ENCODE data around the gene ASS1.

ASS1 gene

DNA sequence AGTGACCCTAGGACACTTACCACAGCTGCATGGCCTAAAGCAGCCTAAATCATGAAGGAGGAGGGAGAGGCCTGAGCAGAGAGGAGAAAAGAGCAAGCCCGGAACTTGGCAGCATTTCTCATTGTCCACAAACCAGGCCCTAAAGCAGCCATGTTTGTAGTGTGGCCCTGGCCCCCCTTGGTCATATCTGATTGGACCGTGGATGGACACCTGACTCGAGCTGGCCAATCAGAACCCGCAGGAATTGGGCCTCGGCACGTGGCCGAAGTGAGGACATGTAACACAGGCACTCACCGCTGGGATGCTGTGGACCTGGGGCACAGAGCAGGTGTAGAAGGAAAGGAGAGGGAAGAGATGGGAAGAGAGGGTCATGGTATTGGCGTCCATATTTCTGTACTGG, 56.9 kb downstream of the ASS1 start:
- no peak overlapping the region for H3K4me3 ChIP-seq (ENCODE audit: low read length)
- no peaks in the 10 kb centered on the region for H3K27me3 ChIP-seq (ENCODE audit: control insufficient read depth, low read length)
- H3K36me3 ChIP-seq (ENCODE audit: control insufficient read depth, low read length): no peaks in the 10 kb centered on the region
- no peaks in the 10 kb centered on the region for H3K9me2 ChIP-seq (replicated peaks; ENCODE audit: control insufficient read depth, low read length)
- H3K9me3 ChIP-seq (ENCODE audit: control insufficient read depth, insufficient read depth, low read length): no peaks in the 10 kb centered on the region
- no peak overlapping the region for H3K27ac ChIP-seq (ENCODE audit: low read depth, low read length)
- H3K4me1 ChIP-seq (ENCODE audit: control insufficient read depth, low read length): no peaks in the 10 kb centered on the region
- H3K4me2 ChIP-seq (ENCODE audit: low read length): no peak overlapping the region
- no peaks in the 10 kb centered on the region for H3K79me2 ChIP-seq (ENCODE audit: control insufficient read depth, low read length)
- no peaks in the 10 kb centered on the region for H3F3A ChIP-seq (ENCODE audit: control insufficient read depth, insufficient read depth)
- no peaks in the 10 kb centered on the region for H4K20me1 ChIP-seq (ENCODE audit: control insufficient read depth, insufficient read depth, low read depth, low read length)
- TF ChIP-seq, protein P1, sequence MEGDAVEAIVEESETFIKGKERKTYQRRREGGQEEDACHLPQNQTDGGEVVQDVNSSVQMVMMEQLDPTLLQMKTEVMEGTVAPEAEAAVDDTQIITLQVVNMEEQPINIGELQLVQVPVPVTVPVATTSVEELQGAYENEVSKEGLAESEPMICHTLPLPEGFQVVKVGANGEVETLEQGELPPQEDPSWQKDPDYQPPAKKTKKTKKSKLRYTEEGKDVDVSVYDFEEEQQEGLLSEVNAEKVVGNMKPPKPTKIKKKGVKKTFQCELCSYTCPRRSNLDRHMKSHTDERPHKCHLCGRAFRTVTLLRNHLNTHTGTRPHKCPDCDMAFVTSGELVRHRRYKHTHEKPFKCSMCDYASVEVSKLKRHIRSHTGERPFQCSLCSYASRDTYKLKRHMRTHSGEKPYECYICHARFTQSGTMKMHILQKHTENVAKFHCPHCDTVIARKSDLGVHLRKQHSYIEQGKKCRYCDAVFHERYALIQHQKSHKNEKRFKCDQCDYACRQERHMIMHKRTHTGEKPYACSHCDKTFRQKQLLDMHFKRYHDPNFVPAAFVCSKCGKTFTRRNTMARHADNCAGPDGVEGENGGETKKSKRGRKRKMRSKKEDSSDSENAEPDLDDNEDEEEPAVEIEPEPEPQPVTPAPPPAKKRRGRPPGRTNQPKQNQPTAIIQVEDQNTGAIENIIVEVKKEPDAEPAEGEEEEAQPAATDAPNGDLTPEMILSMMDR (IDR thresholded peaks at IDR 0.05; ENCODE audit: low read depth, low read length, poor library complexity, severe bottlenecking): no peak
- no peak for TF ChIP-seq EZH2phosphoT487 (IDR thresholded peaks at IDR 0.05; ENCODE audit: borderline replicate concordance, low read length)

DNA sequence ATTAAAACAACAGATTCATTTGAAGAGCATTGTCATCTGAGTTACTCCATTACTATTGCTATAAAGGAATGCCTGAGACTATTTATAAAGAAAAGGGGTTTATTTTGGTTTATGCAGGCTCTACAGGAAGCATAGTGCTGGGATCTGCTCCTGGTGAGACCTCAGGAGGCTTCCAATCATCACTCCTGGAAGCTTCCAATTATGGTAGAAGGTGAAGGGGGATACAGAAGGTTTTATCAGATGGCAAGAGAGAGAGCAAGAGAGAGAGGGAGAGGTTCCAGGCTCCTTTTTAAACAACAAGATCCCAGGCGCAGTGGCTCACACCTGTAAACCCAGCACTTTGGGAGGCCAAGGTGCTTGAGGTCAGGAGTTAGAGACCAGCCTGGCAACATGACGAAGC, 63.5 kb downstream of the ASS1 start:
- no peaks in the 10 kb centered on the region for H3K79me2 ChIP-seq (ENCODE audit: control insufficient read depth, low read length)
- H3K4me3 ChIP-seq (ENCODE audit: low read length): no peak overlapping the region
- TF ChIP-seq, protein P1 (IDR thresholded peaks at IDR 0.05; ENCODE audit: low read depth, low read length, poor library complexity, severe bottlenecking): no peak
- TF ChIP-seq EZH2phosphoT487 (IDR thresholded peaks at IDR 0.05; ENCODE audit: borderline replicate concordance, low read length): no peak
- H3K27ac ChIP-seq (ENCODE audit: low read depth, low read length): no peak overlapping the region
- no peak overlapping the region for H3K4me2 ChIP-seq (ENCODE audit: low read length)
- no peaks in the 10 kb centered on the region for H3K9me3 ChIP-seq (ENCODE audit: control insufficient read depth, insufficient read depth, low read length)
- no peaks in the 10 kb centered on the region for H3K36me3 ChIP-seq (ENCODE audit: control insufficient read depth, low read length)
- H3F3A ChIP-seq (ENCODE audit: control insufficient read depth, insufficient read depth): no peaks in the 10 kb centered on the region
- H3K27me3 ChIP-seq (ENCODE audit: control insufficient read depth, low read length): no peaks in the 10 kb centered on the region
- no peaks in the 10 kb centered on the region for H4K20me1 ChIP-seq (ENCODE audit: control insufficient read depth, insufficient read depth, low read depth, low read length)
- no peaks in the 10 kb centered on the region for H3K4me1 ChIP-seq (ENCODE audit: control insufficient read depth, low read length)
- no peaks in the 10 kb centered on the region for H3K9me2 ChIP-seq (replicated peaks; ENCODE audit: control insufficient read depth, low read length)

DNA sequence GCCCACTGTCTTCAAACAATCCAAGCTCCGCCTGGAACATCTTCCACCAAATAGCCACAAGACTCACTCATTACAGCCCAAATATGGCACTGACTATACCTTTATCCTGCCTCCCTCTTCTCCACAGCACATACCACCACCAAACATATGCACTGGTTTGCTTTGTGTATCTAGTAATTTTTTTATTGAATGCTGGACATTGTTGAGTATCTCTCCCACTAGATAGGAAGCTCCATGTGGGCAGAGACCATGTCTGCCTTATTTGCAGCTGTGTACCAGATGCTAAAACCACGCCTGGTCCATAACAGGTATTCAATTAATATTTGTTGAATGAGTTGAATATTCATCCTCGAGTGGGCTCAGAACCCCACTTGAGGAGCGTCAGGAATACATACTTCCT, 67.4 kb downstream of the ASS1 start:
- H3K4me1 ChIP-seq (ENCODE audit: control insufficient read depth, low read length): no peaks in the 10 kb centered on the region
- H3K27me3 ChIP-seq (ENCODE audit: control insufficient read depth, low read length): no peaks in the 10 kb centered on the region
- TF ChIP-seq, protein P1 (IDR thresholded peaks at IDR 0.05; ENCODE audit: low read depth, low read length, poor library complexity, severe bottlenecking): no peak
- TF ChIP-seq EZH2phosphoT487 (IDR thresholded peaks at IDR 0.05; ENCODE audit: borderline replicate concordance, low read length): no peak

DNA sequence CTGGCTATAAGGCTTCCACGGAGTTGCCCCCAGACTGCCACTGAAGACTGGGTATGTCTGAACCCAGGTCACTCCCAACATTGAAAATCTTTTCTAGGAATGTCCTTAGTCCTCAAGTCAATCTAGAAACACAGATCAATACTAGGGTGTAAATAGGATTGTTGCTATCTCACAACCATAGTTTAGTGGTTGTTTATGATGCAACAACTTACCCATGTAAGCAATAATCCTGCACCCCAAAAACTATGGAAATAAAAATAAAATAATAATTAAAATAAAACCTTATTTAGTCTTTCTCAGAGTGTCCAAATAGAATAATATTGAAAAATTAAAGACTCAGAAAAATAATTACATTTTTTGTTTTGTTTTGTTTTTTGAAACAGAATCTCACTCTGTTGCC, 68.3 kb downstream of the ASS1 start:
- TF ChIP-seq, protein P1 (IDR thresholded peaks at IDR 0.05; ENCODE audit: low read depth, low read length, poor library complexity, severe bottlenecking): no peak
- TF ChIP-seq EZH2phosphoT487 (IDR thresholded peaks at IDR 0.05; ENCODE audit: borderline replicate concordance, low read length): no peak
- Histone ChIP-seq H3F3A (ENCODE audit: control insufficient read depth, insufficient read depth) (no peaks in the 10 kb centered on the region), H3K79me2 (ENCODE audit: control insufficient read depth, low read length) (no peaks in the 10 kb centered on the region), H3K4me1 (ENCODE audit: control insufficient read depth, low read length) (no peaks in the 10 kb centered on the region), H3K36me3 (ENCODE audit: control insufficient read depth, low read length) (no peaks in the 10 kb centered on the region), H3K27ac (ENCODE audit: low read depth, low read length) (no peak overlapping the region), H4K20me1 (ENCODE audit: control insufficient read depth, insufficient read depth, low read depth, low read length) (no peaks in the 10 kb centered on the region), H3K4me2 (ENCODE audit: low read length) (no peak overlapping the region), H3K4me3 (ENCODE audit: low read length) (no peak overlapping the region), H3K9me3 (ENCODE audit: control insufficient read depth, insufficient read depth, low read length) (no peaks in the 10 kb centered on the region), H3K9me2 (replicated peaks; ENCODE audit: control insufficient read depth, low read length) (no peaks in the 10 kb centered on the region), H3K27me3 (ENCODE audit: control insufficient read depth, low read length) (no peaks in the 10 kb centered on the region)

More for the DNA sequence above, 67.4 kb downstream of the ASS1 start:
- no peaks in the 10 kb centered on the region for H3K36me3 ChIP-seq (ENCODE audit: control insufficient read depth, low read length)
- H3K27ac ChIP-seq (ENCODE audit: low read depth, low read length): no peak overlapping the region
- H3F3A ChIP-seq (ENCODE audit: control insufficient read depth, insufficient read depth): no peaks in the 10 kb centered on the region
- no peaks in the 10 kb centered on the region for H3K9me2 ChIP-seq (replicated peaks; ENCODE audit: control insufficient read depth, low read length)
- no peaks in the 10 kb centered on the region for H3K9me3 ChIP-seq (ENCODE audit: control insufficient read depth, insufficient read depth, low read length)
- H3K4me2 ChIP-seq (ENCODE audit: low read length): no peak overlapping the region
- no peak overlapping the region for H3K4me3 ChIP-seq (ENCODE audit: low read length)
- no peaks in the 10 kb centered on the region for H4K20me1 ChIP-seq (ENCODE audit: control insufficient read depth, insufficient read depth, low read depth, low read length)
- no peaks in the 10 kb centered on the region for H3K79me2 ChIP-seq (ENCODE audit: control insufficient read depth, low read length)
